HepG2 (cell line): ENCODE results near the gene C2orf15. TPM values are rescaled to one million over a fixed set of nuclear protein-coding genes. Genes with fewer than 3 reads are reported as not detected.

Source experiments
- ATAC-seq: fragments of 200-7000 bp; cut with Tn5 transposase; 3 replicates; pipeline ENCODE4 v1.9.1; 2020; ENCODE audit warnings: mild to moderate bottlenecking, moderate library complexity
- BruUV-seq: library from RNA; stranded (reverse); fragments of 400-500 nt; replicated peaks from 2 replicates; lab custom pipeline; 2021; lab: Mats Ljungman, UMichigan
- CTCF ChIA-PET: fragments of 300-600 bp; formaldehyde crosslinking; extraction: SDS; loops from one replicate; lab custom pipeline; 2021; ENCODE audit warnings: low total read pairs, inconsistent platforms, low intra/inter-chr PET ratio; lab: Yijun Ruan, JAX
- POLR2A ChIA-PET: fragments of 350-600 bp; sonication (Branson Sonifier 250); formaldehyde crosslinking; loops from one replicate; lab custom pipeline; 2020; ENCODE audit warnings: antibody characterized with exemption, inconsistent platforms; lab: Yijun Ruan, JAX
- DNase-seq: peaks from one replicate; pipeline ENCODE4 v3.0.0-alpha.2; 2015; ENCODE audit warnings: low spot score
- FAIRE-seq: peaks from 3 replicates; lab custom pipeline; 2011; peaks lifted over from hg19 to GRCh38; lab: Jason Lieb, UNC
- H2AFZ ChIP-seq: one replicate; pipeline ENCODE4 v1.6.1; 2011; ENCODE audit warnings: low read length, inconsistent platforms
- H3K27ac ChIP-seq: fragments of 300-600 bp; 3 replicates; pipeline ENCODE4 v1.8.0; 2011; ENCODE audit warnings: mixed run types, mild to moderate bottlenecking, mixed read lengths, low read length, inconsistent platforms; ENCODE audit not compliant: insufficient read depth; ENCODE audit errors: extremely low read length
- H3K27me3 ChIP-seq, 2 experiments: fragments of 200-600 bp in 1 of 2; 2 replicates in 1 of 2; 3 replicates in 1 of 2; pipeline versions ENCODE4 v1.6.0 to v1.8.0; 2011; ENCODE audit warnings: low read length in 2 of 2, mild to moderate bottlenecking in 2 of 2, moderate library complexity in 2 of 2, inconsistent platforms in 1 of 2; ENCODE audit not compliant: insufficient read depth in 2 of 2, control insufficient read depth in 1 of 2
- H3K36me3 ChIP-seq, 2 experiments: fragments of 200-600 bp in 1 of 2; replicated peaks in 1 of 2; 2 replicates in 1 of 2; 3 replicates in 1 of 2; pipeline versions ENCODE4 v1.5.1 to v1.8.0; 2011; ENCODE audit warnings: low read length in 2 of 2, inconsistent platforms in 1 of 2; ENCODE audit not compliant: insufficient read depth in 2 of 2, control insufficient read depth in 1 of 2
- H3K4me1 ChIP-seq: 2 replicates; pipeline ENCODE4 v1.5.1; 2012; ENCODE audit warnings: low read length, inconsistent platforms; ENCODE audit not compliant: insufficient read depth
- H3K4me2 ChIP-seq: 2 replicates; pipeline ENCODE4 v1.6.0; 2011; ENCODE audit warnings: low read depth, low read length, inconsistent platforms
- H3K4me3 ChIP-seq, 3 experiments: fragments of 200-600 bp in 1 of 3; sonication (generic), shearing (Covaris generic) in 1 of 3; replicated peaks in 1 of 3; 2 replicates each; pipeline ENCODE4 v1.5.1; 2011 to 2016; ENCODE audit warnings: low read length in 3 of 3, inconsistent platforms in 2 of 3, low read depth in 2 of 3, mild to moderate bottlenecking in 2 of 3, control low read depth in 1 of 3, mixed read lengths in 1 of 3; ENCODE audit not compliant: insufficient read depth in 1 of 3
- H3K79me2 ChIP-seq: one replicate; pipeline ENCODE4 v1.6.1; 2011; ENCODE audit warnings: low read length, inconsistent platforms; ENCODE audit not compliant: insufficient read depth
- H3K9ac ChIP-seq: 2 replicates; pipeline ENCODE4 v1.6.0; 2011; ENCODE audit warnings: mild to moderate bottlenecking, low read depth, low read length, inconsistent platforms; ENCODE audit not compliant: insufficient read depth
- H3K9me3 ChIP-seq: 2 replicates; pipeline ENCODE4 v1.5.1; 2012; ENCODE audit warnings: mild to moderate bottlenecking, low read length
- H4K20me1 ChIP-seq: 2 replicates; pipeline ENCODE4 v1.6.0; 2011; ENCODE audit warnings: inconsistent platforms, mild to moderate bottlenecking, low read length, moderate library complexity; ENCODE audit not compliant: insufficient read depth
- BCL6 ChIP-seq: IDR thresholded peaks from 2 replicates; pipeline ENCODE4 v1.6.1; 2016; ENCODE audit warnings: missing genetic modification reagents, missing compliant biosample characterization
- E2F2 ChIP-seq: sonication (generic); formaldehyde crosslinking; IDR thresholded peaks from 2 replicates; pipeline ENCODE4 v1.4.0; 2020; ENCODE audit warnings: missing genetic modification reagents, borderline replicate concordance
- FOXP1 ChIP-seq, 2 experiments: fragments of 450-650 bp in 1 of 2; IDR thresholded peaks; 2 replicates each; pipeline ENCODE4 v1.6.1; 2017 to 2018; ENCODE audit warnings: antibody characterized with exemption in 1 of 2
- NFE2L1 ChIP-seq: sonication (generic); formaldehyde crosslinking; IDR thresholded peaks from 2 replicates; pipeline ENCODE4 v1.4.0; 2020; ENCODE audit warnings: missing genetic modification reagents, mild to moderate bottlenecking, borderline replicate concordance
- NR1H2 ChIP-seq: sonication (generic); formaldehyde crosslinking; IDR thresholded peaks from 2 replicates; pipeline ENCODE4 v1.8.1; 2022; ENCODE audit warnings: low read depth, missing genetic modification reagents, borderline replicate concordance
- POLR2G ChIP-seq: fragments of 200-400 bp; formaldehyde crosslinking; IDR thresholded peaks from 2 replicates; pipeline ENCODE4 v1.6.1; 2018; ENCODE audit warnings: mild to moderate bottlenecking, low read depth, low read length, moderate library complexity
- RARA ChIP-seq: IDR thresholded peaks from 2 replicates; pipeline ENCODE4 v1.6.1; 2016; ENCODE audit warnings: missing genetic modification reagents, missing compliant biosample characterization
- RBM22 ChIP-seq: fragments of 200-400 bp; formaldehyde crosslinking; optimal IDR thresholded peaks from 2 replicates; pipeline ENCODE3; 2017; ENCODE audit warnings: mild to moderate bottlenecking, low read length, moderate library complexity
- SIN3A ChIP-seq: IDR thresholded peaks from 2 replicates; pipeline ENCODE4 v1.6.1; 2011; ENCODE audit warnings: low read depth, mild to moderate bottlenecking, control low read depth, low read length, borderline replicate concordance
- XRCC5 ChIP-seq: fragments of 200-400 bp; formaldehyde crosslinking; optimal IDR thresholded peaks from 2 replicates; pipeline ENCODE3; 2017; ENCODE audit warnings: mild to moderate bottlenecking, low read length
- ZBTB3 ChIP-seq: sonication (generic); formaldehyde crosslinking; IDR thresholded peaks from 2 replicates; pipeline ENCODE4 v1.4.0; 2020; ENCODE audit warnings: low read depth, mild to moderate bottlenecking, moderate library complexity, missing genetic modification reagents, borderline replicate concordance
- ZFY ChIP-seq: sonication (generic); formaldehyde crosslinking; IDR thresholded peaks from 2 replicates; pipeline ENCODE4 v1.4.0; 2020; ENCODE audit warnings: missing genetic modification reagents
- ZMAT3 ChIP-seq: sonication (generic); formaldehyde crosslinking; conservative IDR thresholded peaks from 2 replicates; pipeline ENCODE4 v1.7.0; 2021; ENCODE audit warnings: missing genetic modification reagents
- ZNF121 ChIP-seq: sonication (generic); formaldehyde crosslinking; IDR thresholded peaks from 2 replicates; pipeline ENCODE4 v1.5.0; 2020; ENCODE audit warnings: mild to moderate bottlenecking, missing genetic modification reagents
- ZNF207 ChIP-seq: fragments of 450-650 bp; IDR thresholded peaks from 2 replicates; pipeline ENCODE4 v1.6.1; 2016; ENCODE audit warnings: antibody characterized with exemption, borderline replicate concordance
- ZNF24 ChIP-seq: fragments of 450-650 bp; IDR thresholded peaks from 2 replicates; pipeline ENCODE4 v1.6.1; 2017; ENCODE audit warnings: antibody characterized with exemption, mild to moderate bottlenecking
- ZNF414 ChIP-seq: sonication (generic); formaldehyde crosslinking; IDR thresholded peaks from 2 replicates; pipeline ENCODE4 v1.5.0; 2020; ENCODE audit warnings: missing genetic modification reagents
- ZNF549 ChIP-seq: sonication (generic); formaldehyde crosslinking; IDR thresholded peaks from 2 replicates; pipeline ENCODE4 v1.5.0; 2020; ENCODE audit warnings: missing genetic modification reagents
- ZNF713 ChIP-seq: sonication (generic); formaldehyde crosslinking; IDR thresholded peaks from 2 replicates; pipeline ENCODE4 v1.4.0; 2020; ENCODE audit warnings: mild to moderate bottlenecking, missing genetic modification reagents
- ZNF781 ChIP-seq: sonication (generic); formaldehyde crosslinking; IDR thresholded peaks from 2 replicates; pipeline ENCODE4 v1.5.1; 2020; ENCODE audit warnings: borderline replicate concordance, mild to moderate bottlenecking, missing genetic modification reagents; ENCODE audit errors: not compliant biosample characterization
- ZNF782 ChIP-seq: sonication (generic); formaldehyde crosslinking; IDR thresholded peaks from 2 replicates; pipeline ENCODE4 v1.4.0; 2020; ENCODE audit warnings: missing genetic modification reagents, mild to moderate bottlenecking, borderline replicate concordance
- WGBS: methylation state at CpG from one replicate; pipeline ENCODE4 v1.1.6; 2017; ENCODE audit warnings: low lambda C conversion rate; 5-methylcytosine and 5-hydroxymethylcytosine counted together
- in situ Hi-C: cut with HindIII; loops from 2 replicates; pipeline ENCODE4 v1.10.0; 2017; ENCODE audit warnings: low pct_unique_long_range_greater_than_20kb; ENCODE audit not compliant: extremely low pct_ligation_motif_present
- intact Hi-C: fragments of 100-400 bp; cut with micrococcal nuclease; formaldehyde crosslinking; loops from one replicate; pipeline ENCODE4 v1.10.0; 2022; ENCODE audit not compliant: unreplicated experiment
- polyA plus RNA-seq, 8 experiments: library from polyadenylated mRNA; depleted of rRNA in 3 of 8; stranded (reverse) in 7 of 8; unstranded in 1 of 8; fragments of >200 nt; fragmentation: Illumina TruSeq in 4 of 8; extraction: Trizol in 4 of 8; gene quantifications; 2 replicates each; pipeline versions ENCODE4 v1.2.1 to v1.2.3, GENCODE V29; 2011 to 2016; ENCODE audit warnings: low read depth in 4 of 8, missing spikeins in 1 of 8, mixed read lengths in 1 of 8; ENCODE audit not compliant: insufficient read depth in 1 of 8
- total RNA-seq, 5 experiments: library from RNA; depleted of rRNA; stranded (reverse); fragments of >200 nt; fragmentation: Illumina TruSeq; extraction: Trizol; gene quantifications; 2 replicates each; pipeline ENCODE4 v1.2.3, GENCODE V29; 2016; ENCODE audit warnings: low read depth in 1 of 5

C2orf15 gene
- total and polyA plus RNA-seq, 2 of the 13 experiments (the other 11 are each of a cell fraction or from before 2014, with no cell fraction given), result 5.5 to 8.3 TPM

- Histone ChIP-seq H3K79me2 (no peaks in the 10 kb centered on the region), H3K9me3 (peaks cover under 1% of the 10 kb centered on the region; the same call in 1 of the 2 replicates)
- FAIRE-seq, result no peak
- no peak for TF ChIP-seq E2F2 (CRISPR knock-in tag)
- TF ChIP-seq NFE2L1 (CRISPR knock-in tag), result no peak
- TF ChIP-seq NR1H2 (CRISPR knock-in tag), result no peak
- TF ChIP-seq ZNF207, result no peak
- no peak for TF ChIP-seq ZNF24
- no peak for TF ChIP-seq FOXP1 (IDR thresholded peaks at IDR 0.05)
- TF ChIP-seq FOXP1 (CRISPR knock-in tag; IDR thresholded peaks at IDR 0.05), result no peak
- no peak for TF ChIP-seq ZNF782 (CRISPR knock-in tag)
- no peak for TF ChIP-seq ZNF414 (CRISPR knock-in tag)
- TF ChIP-seq POLR2G, result 0 out of 2 replicates have a peak, but pooled peaks have one; percentile 18
- peak; percentile 68 for TF ChIP-seq ZNF121 (CRISPR knock-in tag)
- no peak for TF ChIP-seq ZNF713 (CRISPR knock-in tag)
- TF ChIP-seq ZNF549, result no peak
- no peak for TF ChIP-seq BCL6 (CRISPR knock-in tag)
- TF ChIP-seq ZBTB3 (CRISPR knock-in tag), result no peak
- TF ChIP-seq RBM22, result peak; percentile 26
- no peak for TF ChIP-seq ZFY (CRISPR knock-in tag)
- TF ChIP-seq ZMAT3, result no peak
- no peak for TF ChIP-seq ZNF781 (CRISPR knock-in tag)
- no peak for TF ChIP-seq XRCC5
- TF ChIP-seq RARA (CRISPR knock-in tag), result no peak
- no peak for TF ChIP-seq SIN3A
- TF ChIP-seq, all 625 proteins: peak for 3
- no peak for DNase-seq
- H3K9ac ChIP-seq, result no peak overlapping the region
- no peaks in the 10 kb centered on the region for H3K4me1 ChIP-seq
- H3K4me2 ChIP-seq, result no peak overlapping the region
- H2AFZ ChIP-seq, result no peak overlapping the region
- 0 out of 3 replicates have a peak, but pooled peaks have one; percentile 20 for ATAC-seq
- H3K27ac ChIP-seq, result no peak overlapping the region
- POLR2A ChIA-PET, result no interaction called here
- 91% methylated on average over 7 of the region's 7 CpGs for WGBS
- in situ Hi-C loops (no loop called here), intact Hi-C loops (no loop called here)
- CTCF ChIA-PET, result no interaction called here
- no peaks in the 10 kb centered on the region for H3K27me3 ChIP-seq
- no peak overlapping the region for H3K4me3 ChIP-seq
- no peaks in the 10 kb centered on the region for H4K20me1 ChIP-seq
- BruUV-seq, result no TSS peak
- H3K36me3 ChIP-seq, result peaks cover 9 to 20% of the 10 kb centered on the region in 2 experiments
These were observed 58.7 kb downstream of the C2orf15 start for GRCh38 chr2:99200076-99200800.
